ENCODE results near the gene CACNA1A. TPM values are rescaled to one million over a fixed set of nuclear protein-coding genes. Genes with fewer than 3 reads are reported as not detected.

The CACNA1A gene
- total RNA-seq, 2 experiments from 2014 or later: 0.30 to 0.45 TPM

- Mint-ChIP-seq H3K27me3 (peaks cover 47% of the 10 kb centered on the region), H3K36me3 (ENCODE audit: low read depth) (no peaks in the 10 kb centered on the region), H3K4me3 (no peak overlapping the region), H3K27ac (no peak overlapping the region), H3K9me3 (no peaks in the 10 kb centered on the region), H3K4me1 (ENCODE audit: low read depth) (no peaks in the 10 kb centered on the region)
- H3K4me3 ChIP-seq (ENCODE audit: low read length): no peak overlapping the region
- POLR2A ChIA-PET: no interaction called here
- intact Hi-C loops (cut with DNase I, micrococcal nuclease): no loop called here
- no peak for TF ChIP-seq CTCF (IDR thresholded peaks at IDR 0.05)
- H3K27me3 ChIP-seq (ENCODE audit: control insufficient read depth in 1 of 2, insufficient read depth in 2 of 2, low read length in 2 of 2): peaks cover 0 to 8% of the 10 kb centered on the region in 2 experiments
- no peak for DNase-seq
- H3K27ac ChIP-seq (ENCODE audit: low read depth in 1 of 2, low read length in 2 of 2): no peak overlapping the region
- CTCF ChIA-PET: no interaction called here
- no peak for ATAC-seq (ENCODE audit: poor library complexity)
- no peaks in the 10 kb centered on the region for H3K4me1 ChIP-seq (ENCODE audit: insufficient read depth, low read length)
- H3K36me3 ChIP-seq (ENCODE audit: insufficient read depth, low read length): no peaks in the 10 kb centered on the region
- peaks cover 0 to 2% of the 10 kb centered on the region in 2 experiments for H3K9me3 ChIP-seq (ENCODE audit: control insufficient read depth in 1 of 2, insufficient read depth in 1 of 2, low read length in 2 of 2)
These were observed 23.1 kb downstream of the CACNA1A start for GRCh38 chr19:13483215-13483614.

GRCh38 chr19:13478576-13478975, 27.7 kb downstream of the CACNA1A start:
- Mint-ChIP-seq H3K27ac (no peak overlapping the region), H3K9me3 (peaks cover 14% of the 10 kb centered on the region), H3K27me3 (peaks cover 34% of the 10 kb centered on the region), H3K4me1 (ENCODE audit: low read depth) (no peaks in the 10 kb centered on the region), H3K36me3 (ENCODE audit: low read depth) (no peaks in the 10 kb centered on the region), H3K4me3 (no peak overlapping the region)
- ChIA-PET POLR2A (no interaction called here), CTCF (no interaction called here)
- Histone ChIP-seq H3K27ac (ENCODE audit: low read depth in 1 of 2, low read length in 2 of 2) (no peak overlapping the region), H3K36me3 (ENCODE audit: insufficient read depth, low read length) (no peaks in the 10 kb centered on the region), H3K27me3 (ENCODE audit: control insufficient read depth in 1 of 2, insufficient read depth in 2 of 2, low read length in 2 of 2) (peaks cover 0 to 6% of the 10 kb centered on the region in 2 experiments), H3K4me1 (ENCODE audit: insufficient read depth, low read length) (no peaks in the 10 kb centered on the region), H3K9me3 (ENCODE audit: control insufficient read depth in 1 of 2, insufficient read depth in 1 of 2, low read length in 2 of 2) (peaks cover 20 to 25% of the 10 kb centered on the region in 2 experiments), H3K4me3 (ENCODE audit: low read length) (no peak overlapping the region)
- intact Hi-C loops (cut with DNase I, micrococcal nuclease): no loop called here
- ATAC-seq (ENCODE audit: poor library complexity) (no peak), DNase-seq (no peak)
- TF ChIP-seq CTCF (IDR thresholded peaks at IDR 0.05): no peak

DNA sequence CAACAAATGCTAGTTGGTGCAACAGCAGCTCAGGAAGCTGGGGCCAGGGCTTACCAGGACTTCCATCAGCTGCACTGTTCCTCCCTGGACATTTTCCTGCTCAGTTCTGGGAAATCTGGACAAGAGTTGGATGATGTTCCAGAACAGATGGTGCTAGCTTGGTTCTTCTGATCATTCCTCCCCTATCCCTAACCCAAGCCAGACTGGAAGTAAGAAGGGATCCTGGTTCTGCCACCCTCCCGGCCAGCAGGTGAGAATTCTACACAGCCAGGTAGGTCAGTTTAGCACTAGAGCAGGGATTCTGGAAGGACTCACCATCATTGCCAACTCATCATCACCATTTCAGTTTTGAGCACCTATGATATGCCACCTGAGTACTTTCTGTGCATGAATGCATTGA, 30.2 kb downstream of the CACNA1A start:
- intact Hi-C loops (cut with DNase I, micrococcal nuclease): no loop called here
- peaks cover 29% of the 10 kb centered on the region for H3K27me3 Mint-ChIP-seq
- Histone ChIP-seq H3K36me3 (ENCODE audit: insufficient read depth, low read length) (no peaks in the 10 kb centered on the region), H3K27me3 (ENCODE audit: control insufficient read depth in 1 of 2, insufficient read depth in 2 of 2, low read length in 2 of 2) (peaks cover 5 to 9% of the 10 kb centered on the region in 2 experiments), H3K4me1 (ENCODE audit: insufficient read depth, low read length) (no peaks in the 10 kb centered on the region), H3K4me3 (ENCODE audit: low read length) (no peak overlapping the region), H3K27ac (ENCODE audit: low read depth in 1 of 2, low read length in 2 of 2) (no peak overlapping the region), H3K9me3 (ENCODE audit: control insufficient read depth in 1 of 2, insufficient read depth in 1 of 2, low read length in 2 of 2) (peaks cover 20 to 25% of the 10 kb centered on the region in 2 experiments)
- H3K36me3 Mint-ChIP-seq (ENCODE audit: low read depth): no peaks in the 10 kb centered on the region
- no peak overlapping the region for H3K27ac Mint-ChIP-seq
- peaks cover 14% of the 10 kb centered on the region for H3K9me3 Mint-ChIP-seq
- ChIA-PET POLR2A (no interaction called here), CTCF (no interaction called here)
- ATAC-seq (ENCODE audit: poor library complexity) (no peak), DNase-seq (no peak)
- H3K4me3 Mint-ChIP-seq: no peak overlapping the region
- no peaks in the 10 kb centered on the region for H3K4me1 Mint-ChIP-seq (ENCODE audit: low read depth)
- no peak for TF ChIP-seq CTCF (IDR thresholded peaks at IDR 0.05)
